Naive thymus-derived CD4-positive, alpha-beta T cell (primary cell): ENCODE results near the gene PBX2. TPM values are rescaled to one million over a fixed set of nuclear protein-coding genes. Genes with fewer than 3 reads are reported as not detected.

Experiments
- ATAC-seq: fragments of 150-1000 bp; cut with Tn5 transposase; 2 replicates; pipeline ENCODE4 v1.10.0; 2021; ENCODE audit warnings: mild to moderate bottlenecking, moderate library complexity
- CTCF ChIA-PET: fragments of 350-600 bp; sonication (Branson Sonifier 250); formaldehyde crosslinking; loops from one replicate; lab custom pipeline; 2021; ENCODE audit warnings: antibody characterized with exemption; lab: Charles Lee
- POLR2A ChIA-PET: fragments of 350-600 bp; sonication (Branson Sonifier 250); formaldehyde crosslinking; loops from one replicate; lab custom pipeline; 2021; ENCODE audit warnings: antibody characterized with exemption, inconsistent platforms; lab: Charles Lee
- DNase-seq, 9 donors: peaks; one replicate each; pipeline versions ENCODE4 v3.0.0 to v3.0.0-alpha.2; 2020 to 2022; ENCODE audit warnings: mixed read lengths in 1 of 9
- H3K27ac ChIP-seq: one replicate; pipeline ENCODE4 v1.7.0; 2013; ENCODE audit warnings: mild to moderate bottlenecking, low read depth, low read length, moderate library complexity
- H3K27me3 ChIP-seq, 2 donors: one replicate each; pipeline ENCODE4 v1.7.0; 2013; ENCODE audit warnings: low read length in 2 of 2, mild to moderate bottlenecking in 2 of 2, moderate library complexity in 2 of 2; ENCODE audit not compliant: control insufficient read depth in 2 of 2, insufficient read depth in 2 of 2
- H3K36me3 ChIP-seq, 3 experiments: 1 replicate in 2 of 3; 2 replicates in 1 of 3; pipeline ENCODE4 v1.7.0; 2013; ENCODE audit warnings: low read length in 3 of 3, mild to moderate bottlenecking in 3 of 3, moderate library complexity in 1 of 3; ENCODE audit not compliant: insufficient read depth in 3 of 3, control insufficient read depth in 2 of 3
- H3K4me1 ChIP-seq, 2 donors: one replicate each; pipeline ENCODE4 v1.7.0; 2013; ENCODE audit warnings: low read length in 2 of 2, mild to moderate bottlenecking in 2 of 2, moderate library complexity in 1 of 2; ENCODE audit not compliant: control insufficient read depth in 2 of 2, insufficient read depth in 2 of 2
- H3K4me3 ChIP-seq: 2 replicates; pipeline ENCODE4 v1.7.0; 2013; ENCODE audit warnings: mild to moderate bottlenecking, low read length
- H3K9me3 ChIP-seq, 3 experiments: 1 replicate in 2 of 3; 2 replicates in 1 of 3; pipeline ENCODE4 v1.7.0; 2013; ENCODE audit warnings: low read length in 3 of 3; ENCODE audit not compliant: control insufficient read depth in 2 of 3
- H3K27ac Mint-ChIP-seq, 9 donors: one replicate each; pipeline ENCODE4 v1.8.0; 2020 to 2022; ENCODE audit warnings: mixed read lengths in 9 of 9, mild to moderate bottlenecking in 8 of 9, moderate library complexity in 5 of 9, inconsistent platforms in 2 of 9
- H3K27me3 Mint-ChIP-seq, 5 donors: one replicate each; pipeline ENCODE4 v1.8.0; 2021 to 2022; ENCODE audit warnings: mixed read lengths in 5 of 5, mild to moderate bottlenecking in 1 of 5
- H3K36me3 Mint-ChIP-seq, 5 donors: one replicate each; pipeline ENCODE4 v1.8.0; 2020 to 2022; ENCODE audit warnings: mixed read lengths in 5 of 5, mild to moderate bottlenecking in 3 of 5, inconsistent platforms in 1 of 5
- H3K4me1 Mint-ChIP-seq, 7 donors: one replicate each; pipeline ENCODE4 v1.8.0; 2020 to 2022; ENCODE audit warnings: mixed read lengths in 7 of 7, mild to moderate bottlenecking in 3 of 7, inconsistent platforms in 1 of 7
- H3K4me3 Mint-ChIP-seq, 10 donors: one replicate each; pipeline ENCODE4 v1.8.0; 2020 to 2022; ENCODE audit warnings: mild to moderate bottlenecking in 10 of 10, mixed read lengths in 10 of 10, moderate library complexity in 6 of 10, inconsistent platforms in 2 of 10
- H3K9me3 Mint-ChIP-seq, 11 donors: one replicate each; pipeline ENCODE4 v1.8.0; 2020 to 2022; ENCODE audit warnings: mixed read lengths in 11 of 11, mild to moderate bottlenecking in 4 of 11, inconsistent platforms in 1 of 11, moderate library complexity in 1 of 11
- intact Hi-C, 2 donors: fragments of 100-400 bp; cut with micrococcal nuclease; formaldehyde crosslinking; loops; one replicate each; pipeline ENCODE4 v1.15.1; 2023
- polyA plus RNA-seq, 2 donors: library from polyadenylated mRNA; unstranded; fragments of 300-500 nt; fragmentation: Illumina TruSeq; gene quantifications; one replicate each; pipeline ENCODE4 v1.2.3, GENCODE V29; 2021
- total RNA-seq, 6 experiments: library from RNA in 5 of 6; stranded (reverse) in 5 of 6; gene quantifications; 1 replicate in 5 of 6; 2 replicates in 1 of 6; pipeline ENCODE4 v1.2.3 and lab custom pipeline; 2021 to 2026

Gene PBX2, protein sequence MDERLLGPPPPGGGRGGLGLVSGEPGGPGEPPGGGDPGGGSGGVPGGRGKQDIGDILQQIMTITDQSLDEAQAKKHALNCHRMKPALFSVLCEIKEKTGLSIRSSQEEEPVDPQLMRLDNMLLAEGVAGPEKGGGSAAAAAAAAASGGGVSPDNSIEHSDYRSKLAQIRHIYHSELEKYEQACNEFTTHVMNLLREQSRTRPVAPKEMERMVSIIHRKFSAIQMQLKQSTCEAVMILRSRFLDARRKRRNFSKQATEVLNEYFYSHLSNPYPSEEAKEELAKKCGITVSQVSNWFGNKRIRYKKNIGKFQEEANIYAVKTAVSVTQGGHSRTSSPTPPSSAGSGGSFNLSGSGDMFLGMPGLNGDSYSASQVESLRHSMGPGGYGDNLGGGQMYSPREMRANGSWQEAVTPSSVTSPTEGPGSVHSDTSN
- total RNA-seq (100 to 1,000 TPM; 105 to 221 (median 144) TPM), polyA plus RNA-seq (1 to 10 TPM; 2.5 to 3.0 TPM), total RNA-seq (lab: John Stamatoyannopoulos, UW) (83.1 reads per million, percentile 81 among the genes with 10 or more reads in this experiment)

DNA sequence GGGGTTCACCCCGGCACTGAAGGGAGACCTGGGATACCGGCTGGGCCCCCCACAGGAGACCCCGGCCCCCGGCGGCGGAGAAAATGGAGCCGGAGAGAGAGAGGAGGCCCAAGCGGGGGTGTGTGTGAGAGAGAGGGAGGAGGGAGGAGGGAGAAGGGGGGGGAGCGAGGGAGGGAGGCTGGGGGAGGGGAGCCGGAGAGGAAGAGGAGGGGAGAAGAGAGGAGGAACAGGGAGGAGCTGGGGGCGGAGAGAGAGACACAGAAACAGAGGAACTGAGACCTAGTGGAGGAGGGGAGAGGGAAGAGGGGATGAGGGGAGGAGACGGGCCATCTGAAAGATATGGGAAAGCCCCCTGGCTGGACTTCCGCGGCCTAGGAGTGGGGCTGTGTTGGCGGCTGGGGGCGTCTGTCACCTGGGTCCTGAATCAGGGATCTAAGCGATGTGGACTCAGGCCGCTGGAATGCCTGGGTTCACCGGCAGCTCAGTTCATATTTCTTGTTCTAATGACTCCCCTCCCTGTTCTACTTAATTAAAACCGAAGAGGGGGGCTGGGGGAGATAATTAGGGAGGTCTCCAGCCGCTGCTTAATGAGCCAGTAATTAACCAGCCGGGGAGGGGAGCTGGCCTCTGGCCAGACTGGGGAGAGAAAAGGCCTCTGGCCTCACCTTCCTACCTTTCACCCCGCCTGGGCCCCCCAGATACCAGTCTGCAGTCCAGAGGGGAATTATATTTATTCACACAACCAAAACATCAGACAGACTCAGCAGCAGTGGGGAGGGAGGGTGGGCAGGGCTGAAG lies at the start of gene PBX2:
TSS of gene PBX2 (minus strand) at position 149 of the 798 bp plus-strand sequence. CDS start 287 bp downstream, outside the sequence.
- Mint-ChIP-seq H3K4me3 (peak within 1 kb of the TSS; percentile 97 to 100 (median 98)), H3K4me1 (peaks cover 52 to 62% (median 58%) of the 10 kb centered on the region in 7 donors), H3K27me3 (no peaks in the 10 kb centered on the region), H3K27ac (peak within 1 kb of the TSS; percentile 86 to 100 (median 97)), H3K9me3 (no peaks in the 10 kb centered on the region), H3K36me3 (peaks cover 17 to 47% (median 35%) of the 10 kb centered on the region in 5 donors)
- Histone ChIP-seq H3K4me1 (peaks cover 37 to 46% of the 10 kb centered on the region in 2 donors), H3K4me3 (peak within 1 kb of the TSS; percentile 94), H3K27me3 (no peaks in the 10 kb centered on the region), H3K9me3 (no peaks in the 10 kb centered on the region), H3K27ac (peak within 1 kb of the TSS; percentile 97), H3K36me3 (peaks cover 10 to 51% (median 15%) of the 10 kb centered on the region in 3 experiments)
- DNase-seq (peak; percentile 35 to 82 (median 76)), ATAC-seq (peak; percentile 80)
- ChIA-PET POLR2A (interaction anchor here (0.6 to 10.6 kb wide), 12 partner anchors 8 to 986 kb away, joined by 3 to 259 read pairs (median 4); partner anchors contain the start of genes AGPAT1, ATF6B, FKBPL and RNF5), CTCF (interaction anchor here (1.0 kb wide), 2 partner anchors 67 to 655 kb away, joined by 3 read pairs; no protein-coding TSS in a partner anchor)
- intact Hi-C loops, result loop anchor here (1.0 to 10.0 kb wide), 10 partner anchors 12 to 1225 kb away; partner anchors contain the start of genes RNF5 (in 2 of the 2), ATF6B (in 1 of the 2), B3GALT4 (in 1 of the 2) and CUTA (in 1 of the 2)

DNA sequence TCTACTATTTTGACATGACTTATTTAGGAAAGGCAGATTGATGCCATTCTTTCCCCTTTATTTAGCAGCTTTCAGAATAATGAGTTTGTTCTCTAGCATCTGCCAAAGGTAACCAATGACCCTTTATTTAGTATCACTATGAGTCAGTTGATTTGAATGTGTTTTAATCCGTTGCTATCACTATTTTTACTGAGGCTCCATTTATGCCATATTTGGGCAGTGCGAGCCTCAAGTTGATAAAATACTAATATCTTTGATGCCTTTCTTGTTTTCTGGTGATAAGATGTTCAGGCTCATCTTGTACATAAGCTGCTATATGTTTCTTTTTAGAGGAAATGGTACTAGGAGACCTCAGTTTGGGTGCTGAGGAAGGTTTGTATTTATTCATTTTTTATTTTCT lies 49.5 kb upstream of the PBX2 start:
- POLR2A ChIA-PET, result no interaction called here
- H3K4me3 Mint-ChIP-seq, result no peak overlapping the region
- H3K9me3 ChIP-seq, result no peaks in the 10 kb centered on the region
- H3K4me3 ChIP-seq, result no peak overlapping the region
- intact Hi-C loops, result no loop called here
- H3K36me3 ChIP-seq, result no peaks in the 10 kb centered on the region
- no peaks in the 10 kb centered on the region for H3K9me3 Mint-ChIP-seq
- H3K27me3 ChIP-seq, result no peaks in the 10 kb centered on the region
- peaks cover 0 to 12% (median 0%) of the 10 kb centered on the region in 5 donors for H3K27me3 Mint-ChIP-seq
- H3K27ac Mint-ChIP-seq, result no peak overlapping the region
- ATAC-seq, result no peak
- no peak overlapping the region for H3K27ac ChIP-seq
- H3K4me1 ChIP-seq, result no peaks in the 10 kb centered on the region
- CTCF ChIA-PET, result no interaction called here
- no peak for DNase-seq
- peaks cover 0 to 17% (median 0%) of the 10 kb centered on the region in 7 donors for H3K4me1 Mint-ChIP-seq
- H3K36me3 Mint-ChIP-seq, result no peaks in the 10 kb centered on the region

DNA sequence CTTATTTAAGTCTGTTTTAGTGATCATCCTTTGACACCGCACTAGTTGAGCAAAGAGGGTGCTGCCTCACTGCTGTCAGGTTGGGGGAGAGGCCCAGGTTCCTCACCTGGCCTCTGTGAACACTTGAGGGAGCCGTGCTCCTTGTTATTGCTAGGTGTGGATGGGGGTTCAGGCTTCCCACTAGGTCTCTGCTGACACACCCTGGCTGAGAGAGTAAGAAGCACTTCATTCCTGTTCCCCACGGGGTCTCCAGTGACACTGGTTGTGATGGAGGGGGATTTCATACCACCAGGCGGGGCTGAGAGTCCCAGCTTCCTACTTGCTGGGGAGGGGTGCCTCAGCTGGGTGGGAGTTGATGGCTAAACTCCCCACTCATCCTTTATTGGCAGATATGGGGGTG lies 44.9 kb upstream of the PBX2 start:
- Histone ChIP-seq H3K36me3 (no peaks in the 10 kb centered on the region), H3K4me3 (no peak overlapping the region), H3K27ac (no peak overlapping the region), H3K27me3 (no peaks in the 10 kb centered on the region), H3K9me3 (no peaks in the 10 kb centered on the region), H3K4me1 (no peaks in the 10 kb centered on the region)
- Mint-ChIP-seq H3K27me3 (peaks cover 0 to 4% (median 0%) of the 10 kb centered on the region in 5 donors), H3K9me3 (peaks cover 0 to 2% (median 0%) of the 10 kb centered on the region in 11 donors), H3K4me1 (peaks cover 0 to 5% (median 0%) of the 10 kb centered on the region in 7 donors), H3K4me3 (no peak overlapping the region), H3K27ac (peak overlapping the region in 1 of 9 donors; percentile 80), H3K36me3 (no peaks in the 10 kb centered on the region)
- POLR2A ChIA-PET, result no interaction called here
- DNase-seq (peak in 3 of 9 donors; percentile 9 to 38 (median 13)), ATAC-seq (no peak)
- CTCF ChIA-PET, result no interaction called here
- intact Hi-C loops, result no loop called here

DNA sequence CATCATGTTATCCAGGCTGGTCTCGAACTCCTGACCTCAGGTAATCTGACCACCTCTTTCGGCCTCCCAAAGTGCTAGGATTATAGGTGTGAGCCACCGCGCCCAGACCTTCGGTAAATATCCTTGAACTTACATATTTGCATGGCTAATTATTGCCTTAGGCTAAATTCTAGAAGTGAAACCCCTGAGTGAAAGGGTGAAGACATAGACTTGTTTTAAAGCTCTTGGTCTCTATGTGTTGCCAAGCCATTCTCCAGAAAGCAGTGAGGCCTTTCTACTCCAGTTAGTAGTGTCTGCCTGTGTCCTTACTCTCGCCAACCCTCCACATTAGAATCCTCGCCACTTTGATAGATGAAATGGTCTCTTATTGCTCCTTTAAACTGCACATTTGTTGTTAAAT lies 36.4 kb upstream of the PBX2 start:
- POLR2A ChIA-PET, result no interaction called here
- ATAC-seq, result no peak
- CTCF ChIA-PET, result no interaction called here
- Histone ChIP-seq H3K4me3 (no peak overlapping the region), H3K9me3 (no peaks in the 10 kb centered on the region), H3K36me3 (no peaks in the 10 kb centered on the region), H3K27ac (no peak overlapping the region), H3K27me3 (no peaks in the 10 kb centered on the region), H3K4me1 (peaks cover 0 to 15% of the 10 kb centered on the region in 2 donors)
- Mint-ChIP-seq H3K4me3 (no peak overlapping the region), H3K27ac (no peak overlapping the region), H3K4me1 (peaks cover 5 to 26% (median 17%) of the 10 kb centered on the region in 7 donors), H3K36me3 (no peaks in the 10 kb centered on the region), H3K27me3 (peaks cover 0 to 4% (median 0%) of the 10 kb centered on the region in 5 donors), H3K9me3 (no peaks in the 10 kb centered on the region)
- intact Hi-C loops, result no loop called here
- no peak for DNase-seq

DNA sequence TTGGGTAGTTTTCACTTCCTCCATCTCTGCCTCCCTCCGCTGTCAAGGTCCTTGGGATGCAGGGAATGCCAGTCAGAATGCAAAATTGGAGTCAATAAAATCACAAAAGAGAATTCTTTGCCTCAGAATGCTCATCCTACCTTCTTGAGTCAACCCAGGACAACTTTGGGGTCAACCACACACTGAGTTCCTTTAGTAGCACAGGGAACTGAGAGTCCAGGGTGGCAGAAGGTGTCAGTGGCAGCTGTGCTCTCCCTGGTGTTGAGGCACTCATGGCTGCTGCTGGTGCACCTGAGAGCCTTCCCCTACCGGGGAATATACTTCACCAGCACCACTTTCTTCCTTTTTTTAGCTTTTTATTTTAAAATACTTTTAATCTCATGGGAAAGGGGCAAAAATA lies 34.7 kb upstream of the PBX2 start:
- Mint-ChIP-seq H3K36me3 (no peaks in the 10 kb centered on the region), H3K4me3 (no peak overlapping the region), H3K27ac (peak overlapping the region in 7 of 9 donors; percentile 20 to 73 (median 48)), H3K9me3 (no peaks in the 10 kb centered on the region), H3K27me3 (peaks cover 0 to 5% (median 0%) of the 10 kb centered on the region in 5 donors), H3K4me1 (peaks cover 5 to 26% (median 17%) of the 10 kb centered on the region in 7 donors)
- H3K4me3 ChIP-seq, result no peak overlapping the region
- ATAC-seq (no peak), DNase-seq (no peak)
- no peaks in the 10 kb centered on the region for H3K27me3 ChIP-seq
- no peak overlapping the region for H3K27ac ChIP-seq
- intact Hi-C loops, result no loop called here
- peaks cover 0 to 17% of the 10 kb centered on the region in 2 donors for H3K4me1 ChIP-seq
- no peaks in the 10 kb centered on the region for H3K36me3 ChIP-seq
- ChIA-PET POLR2A (no interaction called here), CTCF (no interaction called here)
- no peaks in the 10 kb centered on the region for H3K9me3 ChIP-seq
